Keratinocyte (primary cell): Measurements from ENCODE around the gene FAM13A. TPM values are rescaled to one million over a fixed set of nuclear protein-coding genes. Genes with fewer than 3 reads are reported as not detected.
A peak's percentile ranks its signal among the peaks of the same experiment; 100 is the strongest.

ENCODE experiments used
- DNase-seq: peaks from one replicate; pipeline ENCODE4 v3.0.0-alpha.2; 2011; ENCODE audit warnings: low read depth, missing footprints, low spot score
- FAIRE-seq: peaks from 2 replicates; lab custom pipeline; 2011; peaks lifted over from hg19 to GRCh38; lab: Jason Lieb, UNC
- H2AFZ ChIP-seq: 2 replicates; pipeline ENCODE4 v1.6.0; 2012; ENCODE audit warnings: low read length, control low read depth, inconsistent platforms; ENCODE audit not compliant: control insufficient read depth
- H3K27ac ChIP-seq: 2 replicates; pipeline ENCODE4 v1.5.1; 2011; ENCODE audit warnings: low read length; ENCODE audit not compliant: control insufficient read depth, insufficient read depth
- H3K27me3 ChIP-seq: 3 replicates; pipeline ENCODE4 v1.6.0; 2011; ENCODE audit warnings: low read length; ENCODE audit not compliant: control insufficient read depth, insufficient read depth; ENCODE audit errors: extremely low read depth
- H3K36me3 ChIP-seq, 2 experiments: 2 replicates in 1 of 2; 3 replicates in 1 of 2; pipeline ENCODE4 v1.5.1; 2011; ENCODE audit warnings: low read length in 2 of 2, mild to moderate bottlenecking in 1 of 2; ENCODE audit not compliant: control insufficient read depth in 2 of 2, insufficient read depth in 2 of 2; ENCODE audit errors: extremely low read depth in 1 of 2
- H3K4me1 ChIP-seq: 3 replicates; pipeline ENCODE4 v1.5.1; 2011; ENCODE audit warnings: low read length; ENCODE audit not compliant: control insufficient read depth, insufficient read depth; ENCODE audit errors: extremely low read depth
- H3K4me2 ChIP-seq: 3 replicates; pipeline ENCODE4 v1.6.0; 2011; ENCODE audit warnings: low read depth, low read length; ENCODE audit not compliant: control insufficient read depth, insufficient read depth; ENCODE audit errors: extremely low read depth
- H3K4me3 ChIP-seq, 3 experiments: fragments of 200-600 bp in 1 of 3; sonication (generic) in 1 of 3; 2 replicates in 2 of 3; 3 replicates in 1 of 3; pipeline ENCODE4 v1.5.1; 2011 to 2016; ENCODE audit warnings: low read length in 3 of 3, mild to moderate bottlenecking in 3 of 3, control low read depth in 2 of 3, inconsistent platforms in 1 of 3, low read depth in 1 of 3, mixed read lengths in 1 of 3, mixed run types in 1 of 3, moderate library complexity in 1 of 3; ENCODE audit not compliant: control insufficient read depth in 2 of 3, insufficient read depth in 2 of 3; ENCODE audit errors: extremely low read depth in 1 of 3
- H3K79me2 ChIP-seq: 2 replicates; pipeline ENCODE4 v1.6.0; 2012; ENCODE audit warnings: low read length; ENCODE audit not compliant: control insufficient read depth, insufficient read depth
- H3K9ac ChIP-seq: 3 replicates; pipeline ENCODE4 v1.6.0; 2011; ENCODE audit warnings: low read length; ENCODE audit not compliant: control insufficient read depth, insufficient read depth; ENCODE audit errors: extremely low read depth
- H3K9me1 ChIP-seq: 3 replicates; pipeline ENCODE4 v1.6.0; 2011; ENCODE audit warnings: low read length; ENCODE audit not compliant: control insufficient read depth, insufficient read depth; ENCODE audit errors: extremely low read depth
- H3K9me3 ChIP-seq: 2 replicates; pipeline ENCODE4 v1.5.1; 2012; ENCODE audit warnings: low read depth, low read length; ENCODE audit not compliant: control insufficient read depth
- H4K20me1 ChIP-seq: 3 replicates; pipeline ENCODE4 v1.6.0; 2011; ENCODE audit warnings: low read length; ENCODE audit not compliant: control insufficient read depth, insufficient read depth; ENCODE audit errors: extremely low read depth
- EZH2 ChIP-seq: IDR thresholded peaks from one replicate; pipeline ENCODE4 v1.6.1; 2012; ENCODE audit warnings: inconsistent platforms, mild to moderate bottlenecking, low read length, moderate library complexity
- dilution Hi-C: fragments of 300-500 bp; cut with MboI; formaldehyde crosslinking; loops from one replicate; pipeline ENCODE4 v1.7.0; 2020; ENCODE audit warnings: low sequenced_read_pairs; ENCODE audit not compliant: extremely low pct_ligation_motif_present
- polyA plus RNA-seq, 5 experiments: library from polyadenylated mRNA; depleted of rRNA in 3 of 5; stranded (reverse) in 3 of 5; stranded (forward) in 1 of 5; unstranded in 1 of 5; fragments of >200 nt; gene quantifications; 1 replicate in 1 of 5; 2 replicates in 3 of 5; 3 replicates in 1 of 5; pipeline versions ENCODE4 v1.2.1 to v1.2.3, GENCODE V29; 2011 to 2012; ENCODE audit warnings: missing spikeins in 2 of 5, low read depth in 1 of 5, low replicate concordance in 1 of 5
- TF ChIP-seq, protein P1 (sequence below), 3 experiments: IDR thresholded peaks in 1 of 3; conservative IDR thresholded peaks in 1 of 3; optimal IDR thresholded peaks in 1 of 3; 2 replicates in 2 of 3; 3 replicates in 1 of 3; pipeline versions ENCODE3 to v1.5.1; 2011; ENCODE audit warnings: low read length in 3 of 3, mild to moderate bottlenecking in 3 of 3, moderate library complexity in 2 of 3, control low read depth in 1 of 3, inconsistent platforms in 1 of 3; ENCODE audit not compliant: insufficient read depth in 2 of 3; ENCODE audit errors: extremely low read depth in 1 of 3

The FAM13A gene
- polyA plus RNA-seq, 1 donor (not counting 4 experiments of a cell fraction or from before 2014, with no cell fraction given) = 6.0 TPM

- Histone ChIP-seq H3K27me3 (no peaks in the 10 kb centered on the region), H3K9me1 (no peaks in the 10 kb centered on the region), H4K20me1 (no peaks in the 10 kb centered on the region), H3K4me3 (no peak overlapping the region), H3K9me3 (no peaks in the 10 kb centered on the region), H3K9ac (no peak overlapping the region), H3K27ac (no peak overlapping the region), H3K79me2 (no peaks in the 10 kb centered on the region), H2AFZ (no peak overlapping the region), H3K4me2 (no peak overlapping the region), H3K4me1 (no peaks in the 10 kb centered on the region), H3K36me3 (no peaks in the 10 kb centered on the region)
- FAIRE-seq (peak; percentile 86), DNase-seq (no peak)
- TF ChIP-seq, protein P1, sequence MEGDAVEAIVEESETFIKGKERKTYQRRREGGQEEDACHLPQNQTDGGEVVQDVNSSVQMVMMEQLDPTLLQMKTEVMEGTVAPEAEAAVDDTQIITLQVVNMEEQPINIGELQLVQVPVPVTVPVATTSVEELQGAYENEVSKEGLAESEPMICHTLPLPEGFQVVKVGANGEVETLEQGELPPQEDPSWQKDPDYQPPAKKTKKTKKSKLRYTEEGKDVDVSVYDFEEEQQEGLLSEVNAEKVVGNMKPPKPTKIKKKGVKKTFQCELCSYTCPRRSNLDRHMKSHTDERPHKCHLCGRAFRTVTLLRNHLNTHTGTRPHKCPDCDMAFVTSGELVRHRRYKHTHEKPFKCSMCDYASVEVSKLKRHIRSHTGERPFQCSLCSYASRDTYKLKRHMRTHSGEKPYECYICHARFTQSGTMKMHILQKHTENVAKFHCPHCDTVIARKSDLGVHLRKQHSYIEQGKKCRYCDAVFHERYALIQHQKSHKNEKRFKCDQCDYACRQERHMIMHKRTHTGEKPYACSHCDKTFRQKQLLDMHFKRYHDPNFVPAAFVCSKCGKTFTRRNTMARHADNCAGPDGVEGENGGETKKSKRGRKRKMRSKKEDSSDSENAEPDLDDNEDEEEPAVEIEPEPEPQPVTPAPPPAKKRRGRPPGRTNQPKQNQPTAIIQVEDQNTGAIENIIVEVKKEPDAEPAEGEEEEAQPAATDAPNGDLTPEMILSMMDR (optimal IDR thresholded peaks at IDR 0.05 in 1 of 3, IDR thresholded peaks at IDR 0.05 in 1 of 3, conservative IDR thresholded peaks at IDR 0.05 in 1 of 3; ENCODE audit: extremely low read depth in 1 of 3, insufficient read depth in 2 of 3, low read length in 3 of 3) = no peak
- TF ChIP-seq EZH2 = no peak
- dilution Hi-C loops = no loop called here
Observed at GRCh38 chr4:88765729-88766128, 291.3 kb downstream of the FAM13A start.

- Histone ChIP-seq H3K4me3 (no peak overlapping the region), H3K36me3 (no peaks in the 10 kb centered on the region), H3K9ac (no peak overlapping the region), H3K27me3 (no peaks in the 10 kb centered on the region), H3K27ac (no peak overlapping the region), H2AFZ (no peak overlapping the region), H3K9me3 (no peaks in the 10 kb centered on the region), H3K4me2 (no peak overlapping the region), H4K20me1 (no peaks in the 10 kb centered on the region), H3K4me1 (no peaks in the 10 kb centered on the region), H3K79me2 (no peaks in the 10 kb centered on the region), H3K9me1 (no peaks in the 10 kb centered on the region)
- FAIRE-seq (no peak), DNase-seq (no peak)
- dilution Hi-C loops = no loop called here
- no peak for TF ChIP-seq EZH2
- TF ChIP-seq, protein P1 (optimal IDR thresholded peaks at IDR 0.05 in 1 of 3, IDR thresholded peaks at IDR 0.05 in 1 of 3, conservative IDR thresholded peaks at IDR 0.05 in 1 of 3; ENCODE audit: extremely low read depth in 1 of 3, insufficient read depth in 2 of 3, low read length in 3 of 3) = no peak
Observed at GRCh38 chr4:88763075-88763474, 293.9 kb downstream of the FAM13A start.
